ENCODE data around the gene PIP5K1A.
A peak's percentile ranks its signal among the peaks of the same experiment; 100 is the strongest.
"Not testable (repeated sequence)": the region's sequence is repeated elsewhere in the genome, so short reads cannot be mapped to it uniquely, and the experiment has no call there.

The PIP5K1A gene

DNA sequence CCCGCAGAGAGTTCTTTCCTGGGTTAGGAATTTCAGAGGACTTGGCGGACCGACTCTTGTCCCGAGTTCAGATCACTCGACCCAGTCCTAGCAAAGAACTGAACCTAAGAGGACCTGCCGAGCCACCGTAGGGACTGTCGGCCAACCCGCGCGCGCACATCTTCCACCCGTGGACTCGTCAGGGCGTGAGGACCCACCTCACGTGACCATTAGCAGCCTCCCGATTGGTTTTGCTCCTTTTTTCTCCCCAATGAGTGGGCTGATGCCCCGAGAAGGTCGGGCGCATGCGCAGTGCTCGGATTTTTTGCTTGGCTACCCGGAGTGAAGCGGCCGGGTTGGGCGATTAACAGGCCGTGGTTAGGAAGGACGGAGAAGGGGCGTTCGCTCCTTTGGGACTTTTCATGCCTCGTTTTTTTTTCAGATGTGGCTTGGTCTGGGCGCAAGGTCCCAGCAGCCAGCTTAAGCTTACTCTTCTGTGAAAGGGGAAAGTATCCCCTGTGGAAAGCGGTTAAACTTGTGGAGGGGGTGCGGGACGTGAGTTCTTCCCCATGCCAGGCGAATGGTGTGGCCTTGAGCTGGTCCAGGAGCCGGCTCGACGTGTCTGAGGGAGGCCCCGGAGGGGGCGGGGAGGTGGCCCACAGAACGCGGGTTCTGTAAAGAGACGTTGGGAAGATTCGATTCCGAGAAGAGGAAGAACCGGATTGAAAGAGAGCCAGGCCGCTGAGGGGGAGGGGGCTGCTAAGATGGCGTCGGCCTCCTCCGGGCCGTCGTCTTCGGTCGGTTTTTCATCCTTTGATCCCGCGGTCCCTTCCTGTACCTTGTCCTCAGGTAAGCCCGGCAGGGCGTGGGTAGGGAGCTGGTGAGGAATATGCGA, at the start of gene PIP5K1A:
Gene PIP5K1A (plus strand): TSS at position 299 of the 874 bp plus-strand sequence. CDS start 445 bp downstream, at position 744.
- DNase-seq = peak; percentile 100

DNA sequence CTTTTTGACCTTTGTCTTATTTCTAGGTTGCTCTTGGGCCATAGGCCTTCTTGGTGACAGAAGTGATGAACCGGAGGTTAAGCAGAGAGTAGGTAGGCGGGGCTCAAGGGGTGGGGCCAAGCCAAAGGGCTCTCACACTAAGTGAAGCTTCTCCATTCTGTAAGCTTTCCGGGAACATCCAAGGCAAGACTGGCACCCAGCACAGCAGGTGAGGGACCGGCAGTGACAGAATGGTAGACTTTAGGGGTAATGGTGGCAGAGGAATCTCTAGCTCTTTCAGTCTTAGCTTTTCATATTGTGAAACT, 41.9 kb upstream of the PIP5K1A start, which contains the start of gene TNFAIP8L2:
Gene TNFAIP8L2 (plus strand): TSS at position 135 of the 305 bp plus-strand sequence. CDS start 2,049 bp downstream, outside the sequence.
- DNase-seq = peak; percentile 84 to 89 (median 86)

- DNase-seq = peak; percentile 60 to 73 (median 70)
These were observed 41.3 kb upstream of the PIP5K1A start for GRCh38 chr1:151157067-151157531.

GRCh38 chr1:151158326-151158725, 40.0 kb upstream of the PIP5K1A start:
- peak; percentile 60 to 78 (median 67) for DNase-seq

GRCh38 chr1:151158751-151159251, 39.6 kb upstream of the PIP5K1A start:
- peak in 2 of 3 donors; percentile 14 to 18 for DNase-seq

- DNase-seq = peak; percentile 65 to 80 (median 73)
These were observed 39.0 kb upstream of the PIP5K1A start for GRCh38 chr1:151159373-151159772.

DNA sequence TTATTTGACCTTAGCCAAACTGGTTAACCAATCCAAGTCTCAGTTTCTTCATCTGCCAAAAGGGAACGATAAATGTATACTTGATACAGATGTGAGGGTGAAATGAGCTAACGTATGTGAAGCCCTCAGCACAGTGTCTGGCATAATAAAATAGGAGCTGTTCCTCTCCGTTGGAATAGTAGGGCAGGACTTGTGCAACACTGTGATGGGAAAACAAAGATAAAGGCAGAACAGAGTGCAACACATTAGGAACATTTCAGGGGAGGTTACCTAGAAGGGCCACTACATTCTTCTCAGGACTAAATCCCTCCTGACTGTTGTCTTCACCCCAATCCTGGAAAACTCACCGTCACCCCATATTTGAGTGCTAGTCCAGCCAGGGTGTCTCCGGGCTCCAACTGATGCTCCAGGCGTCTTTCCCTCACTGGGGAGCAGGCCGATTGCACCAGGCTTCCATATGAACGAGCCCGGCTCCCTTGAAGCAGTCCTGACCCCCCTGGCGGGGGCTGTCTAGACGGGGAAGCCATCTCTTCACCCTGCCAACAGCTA, 33.5 kb upstream of the PIP5K1A start:
- no peak for DNase-seq

- no peak for DNase-seq
These were observed 33.0 kb upstream of the PIP5K1A start for GRCh38 chr1:151165281-151165737.

DNA sequence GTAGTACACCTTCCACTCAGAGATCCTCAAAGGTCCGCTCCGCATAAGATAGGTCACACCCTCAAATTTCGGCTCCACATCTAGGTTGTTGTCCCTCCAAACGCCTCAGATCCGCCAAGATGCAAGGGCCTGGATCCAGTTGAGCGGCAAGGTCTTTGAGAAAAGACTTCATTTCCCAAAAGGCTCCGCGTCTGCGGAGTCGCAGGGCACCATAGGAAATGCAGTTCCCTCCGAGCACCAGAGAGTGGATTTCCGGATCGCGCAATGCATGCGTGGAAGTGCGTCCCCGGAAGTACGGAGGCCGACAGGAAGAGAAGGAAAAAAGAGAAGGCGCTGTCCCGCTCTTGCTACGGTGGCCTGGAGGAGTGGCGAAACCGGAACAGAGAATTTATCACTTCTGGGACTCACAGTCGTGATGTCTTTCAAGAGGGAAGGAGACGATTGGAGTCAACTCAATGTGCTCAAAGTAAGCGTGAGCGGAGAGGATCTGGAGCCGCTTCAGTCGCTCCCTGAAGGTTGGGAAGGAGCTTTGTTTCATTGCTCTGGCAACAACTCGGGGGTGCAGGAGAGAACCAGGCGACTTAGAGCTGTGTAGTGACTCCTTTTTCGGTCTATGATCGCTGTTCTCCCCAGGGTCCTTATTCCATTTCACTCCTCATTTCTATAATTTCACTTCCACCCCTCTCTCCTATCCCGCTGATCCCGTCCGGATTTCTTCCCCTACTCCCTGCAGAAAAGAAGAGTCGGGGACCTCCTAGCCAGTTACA, 32.4 kb upstream of the PIP5K1A start, which contains the start of the genes LYSMD1 and SCNM1:
Gene LYSMD1 (minus strand): TSS at position 165 of the 767 bp plus-strand sequence. CDS start 644 bp downstream, outside the sequence.
Gene SCNM1 (plus strand): TSS at position 407 of the 767 bp plus-strand sequence. CDS start 9 bp downstream, at position 416.
- DNase-seq = peak; percentile 97 to 100 (median 99)

DNA sequence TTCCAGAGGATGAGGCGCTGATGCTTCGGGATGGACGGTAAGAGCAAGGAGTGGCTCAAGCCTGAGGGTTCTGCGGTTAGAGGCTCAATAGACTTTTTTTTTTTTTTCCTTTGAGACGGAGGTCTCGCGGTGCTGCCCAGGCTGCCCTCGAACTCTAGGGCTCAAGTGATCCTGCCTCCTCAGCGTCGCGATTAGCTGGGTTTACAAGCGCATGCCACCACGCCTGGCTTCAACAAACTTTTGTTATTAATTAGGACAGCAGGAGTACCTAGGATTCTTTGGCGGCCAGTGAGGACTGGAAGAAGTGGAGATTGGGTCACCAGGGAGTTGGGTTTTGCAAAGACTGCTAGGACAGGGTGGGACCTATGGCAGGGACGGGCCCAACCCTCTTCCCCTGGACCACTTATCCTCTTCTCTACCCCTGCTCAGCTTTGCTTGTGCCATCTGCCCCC, 31.8 kb upstream of the PIP5K1A start:
- DNase-seq = peak; percentile 11 to 40 (median 34)

DNA sequence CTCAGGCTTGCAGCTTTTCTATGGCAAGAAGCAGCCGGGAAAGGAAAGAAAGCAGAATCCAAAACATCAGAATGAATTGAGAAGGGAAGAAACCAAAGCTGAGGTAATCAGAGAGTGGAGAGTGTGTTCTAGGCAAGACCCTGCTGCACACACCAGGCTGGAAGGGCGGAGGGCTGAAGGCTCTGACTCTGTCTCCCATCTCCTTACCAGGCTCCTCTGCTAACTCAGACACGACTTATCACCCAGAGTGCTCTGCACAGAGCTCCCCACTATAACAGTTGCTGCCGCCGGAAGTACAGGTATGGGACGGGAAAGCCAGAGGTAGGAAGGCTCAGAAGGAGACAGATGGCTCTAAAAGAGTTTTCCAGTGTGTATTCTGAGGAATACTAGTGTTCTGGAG, 31.2 kb upstream of the PIP5K1A start:
- no peak for DNase-seq

DNA sequence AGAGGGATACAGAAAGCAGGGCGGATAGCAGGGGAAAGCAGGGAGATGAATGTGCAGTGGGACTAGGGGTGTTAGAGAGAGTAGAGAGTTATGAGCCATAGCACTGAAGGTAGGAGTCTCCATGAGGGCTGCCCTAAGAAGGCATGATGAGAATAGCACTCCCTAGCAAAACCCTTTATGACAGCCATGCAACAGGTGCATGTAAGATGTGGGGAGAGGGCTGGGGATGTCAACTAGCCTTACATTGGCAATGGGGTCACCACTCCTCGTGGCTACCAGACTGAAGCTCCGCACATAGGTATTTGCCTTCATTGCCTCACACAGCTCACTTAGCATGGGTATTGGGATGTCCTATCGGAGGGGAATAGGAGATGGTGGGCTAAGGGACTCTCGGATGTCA, 27.2 kb upstream of the PIP5K1A start:
- DNase-seq = no peak

DNA sequence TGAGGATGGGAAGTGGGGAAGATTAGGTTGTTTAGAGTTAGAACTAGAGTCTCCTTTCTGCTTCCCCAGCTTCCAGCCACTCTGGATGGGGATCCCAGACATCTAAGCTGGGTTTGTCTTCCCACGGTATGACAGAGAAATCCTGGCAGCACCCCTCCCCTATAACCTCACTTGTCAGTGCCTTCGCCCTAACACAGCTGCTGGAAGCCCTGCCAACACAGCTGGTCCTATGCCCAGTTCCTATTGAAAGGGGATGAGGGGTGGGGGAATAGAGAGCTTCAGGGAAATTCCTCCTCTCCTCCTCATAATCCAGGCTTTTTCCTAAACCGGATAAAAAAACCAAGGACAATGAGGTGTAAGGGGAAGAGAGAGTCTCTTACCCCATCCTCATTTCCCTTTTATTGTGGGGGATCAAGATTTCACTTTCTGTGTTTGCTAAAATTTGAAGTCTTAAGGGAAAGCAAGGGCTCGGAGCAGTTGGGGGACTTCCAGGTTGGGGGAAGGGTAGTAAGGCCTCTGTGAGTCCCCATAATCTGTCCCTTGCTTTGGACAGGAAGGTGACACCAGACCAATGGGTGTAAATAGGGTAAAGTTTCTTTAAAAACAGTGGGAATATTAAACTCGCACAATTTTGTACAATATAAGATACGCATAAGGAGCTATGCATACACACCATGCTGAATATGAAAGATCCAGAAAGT, 23.2 kb upstream of the PIP5K1A start:
- DNase-seq = no peak

DNA sequence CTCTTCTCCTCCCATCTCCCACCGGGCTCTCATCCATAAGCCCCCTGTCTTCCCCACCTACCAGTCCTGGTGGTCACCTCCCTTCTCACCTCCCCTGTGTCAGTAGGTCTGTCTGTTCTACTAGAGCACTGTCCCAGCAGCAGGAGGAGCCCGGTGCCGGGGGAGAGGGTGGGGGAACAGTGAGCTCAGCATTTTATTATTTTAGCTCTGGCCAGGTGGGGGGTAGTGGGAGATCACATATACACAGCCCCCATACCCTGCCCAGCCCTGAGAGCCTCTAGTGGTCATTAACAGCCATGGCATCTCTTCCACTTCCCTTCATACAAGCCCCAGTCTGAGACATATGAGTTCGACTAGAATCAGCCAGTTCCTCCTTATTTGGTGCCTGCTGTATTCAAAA, 22.5 kb upstream of the PIP5K1A start, which contains the start of gene TMOD4:
Gene TMOD4 (minus strand): TSS at position 119 of the 400 bp plus-strand sequence. CDS start 1,106 bp downstream, outside the sequence.
- DNase-seq = peak in 2 of 3 donors; percentile 53 to 55

- no peak for DNase-seq
These were observed 21.8 kb upstream of the PIP5K1A start for GRCh38 chr1:151176514-151177045.

GRCh38 chr1:151184211-151184610, 14.1 kb upstream of the PIP5K1A start:
- DNase-seq = no peak

DNA sequence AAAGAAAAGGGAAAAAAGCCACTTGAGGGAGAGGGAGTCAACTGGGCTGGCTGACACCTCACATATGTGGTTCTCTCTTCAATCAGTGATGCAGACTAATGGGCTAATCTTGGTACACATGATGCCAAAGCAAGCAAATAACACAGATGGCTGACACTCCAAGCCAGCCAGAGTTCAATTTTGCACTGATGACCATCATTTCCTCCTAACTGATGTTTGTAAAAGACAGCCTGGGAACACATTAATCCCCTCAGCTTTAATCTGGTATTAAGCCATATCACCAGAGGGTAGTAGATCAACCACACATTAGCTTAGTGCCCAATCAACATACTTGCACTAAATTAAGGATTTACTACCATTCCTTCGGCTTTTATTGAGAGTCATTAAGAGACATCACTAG, 11.1 kb upstream of the PIP5K1A start:
- DNase-seq = no peak

DNA sequence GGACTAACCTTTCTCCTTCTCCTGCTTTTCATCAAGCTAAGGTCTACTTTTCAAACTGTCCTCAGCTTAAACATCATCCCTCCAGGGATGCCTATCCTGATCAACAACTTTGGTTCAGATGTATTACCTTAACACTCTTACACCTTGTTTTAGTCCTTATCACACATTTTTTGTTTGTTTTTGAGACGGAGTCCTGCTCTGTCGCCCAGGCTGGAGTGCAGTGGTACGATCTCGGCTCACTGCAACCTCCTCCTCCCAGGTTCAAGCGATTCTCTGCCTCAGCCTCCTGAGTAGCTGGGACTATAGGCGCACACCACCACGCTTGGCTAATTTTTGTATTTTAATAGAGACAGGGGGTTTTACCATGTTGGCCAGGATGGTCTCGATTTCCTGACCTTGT, 9.7 kb upstream of the PIP5K1A start:
- DNase-seq = not testable (repeated sequence)

DNA sequence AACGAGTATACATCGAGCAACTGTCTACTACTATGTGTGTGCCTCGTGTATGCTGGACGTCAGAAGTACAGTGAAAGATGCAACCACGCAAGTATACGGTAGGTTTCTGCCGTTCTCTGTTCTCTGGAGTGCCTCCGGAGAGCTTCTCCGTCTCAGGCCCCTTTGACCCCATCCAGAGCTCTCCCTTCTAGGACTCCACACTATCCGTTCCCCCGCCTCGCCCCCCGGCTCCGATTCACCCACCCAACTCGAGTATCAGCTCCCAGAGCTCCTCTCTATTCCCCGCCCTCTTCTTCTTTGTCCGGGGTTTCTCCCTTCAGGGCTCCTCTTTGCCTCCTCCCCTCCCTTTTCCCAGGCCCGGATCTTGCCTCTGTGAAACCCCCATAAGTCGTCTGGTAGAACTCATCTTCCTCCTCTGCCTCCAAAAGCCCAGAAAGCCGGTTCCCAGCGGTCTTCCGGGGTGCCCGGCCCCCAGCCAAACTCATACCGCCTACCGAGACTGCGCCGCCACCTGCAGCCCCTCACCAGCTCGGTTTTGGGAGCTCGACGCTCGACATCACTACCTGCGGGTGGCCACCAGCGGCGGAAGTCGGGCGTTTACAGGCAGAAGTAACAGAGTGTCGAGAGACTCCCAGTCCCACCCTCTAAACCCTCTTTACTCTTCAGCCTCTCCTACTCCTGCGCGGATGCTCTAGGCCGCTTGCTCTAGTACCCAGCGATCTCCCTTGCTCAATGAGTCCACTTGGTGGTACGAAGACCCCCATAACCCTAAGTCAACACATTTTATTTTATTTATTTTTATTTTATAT, 8.5 kb upstream of the PIP5K1A start, which contains the start of gene VPS72:
Gene VPS72 (minus strand): TSS at position 561 of the 809 bp plus-strand sequence. CDS start 76 bp downstream, at position 485.
- peak; percentile 85 to 88 (median 86) for DNase-seq

DNA sequence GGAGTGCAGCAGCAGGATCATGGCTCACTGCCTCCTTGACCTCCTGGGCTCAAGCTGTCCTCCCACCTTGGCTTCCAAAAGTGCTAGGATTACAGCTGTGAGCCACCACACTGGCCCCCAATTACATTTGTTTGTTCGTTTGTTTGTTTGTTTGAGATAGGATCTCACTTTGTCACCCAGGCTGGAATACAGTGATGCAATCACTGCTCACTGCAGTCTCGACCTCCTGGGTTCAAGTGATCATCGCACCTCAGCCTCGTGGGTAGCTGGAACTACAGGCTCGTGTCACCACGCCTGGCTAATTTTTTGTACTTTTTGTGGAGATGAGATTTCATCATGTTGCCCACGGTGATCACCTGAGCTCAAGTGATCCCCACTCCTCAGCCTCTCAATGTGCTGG, 6.3 kb upstream of the PIP5K1A start:
- no peak for DNase-seq

Measured in suppressor macrophage treated with lipopolysaccharide for 1 hour (primary cell).